Neural crest cell (in vitro differentiated cells): ENCODE data around the gene RBM43. TPM values are rescaled to one million over a fixed set of nuclear protein-coding genes. Genes with fewer than 3 reads are reported as not detected.

Experiments used
- DNase-seq: peaks from one replicate; pipeline ENCODE4 v3.0.0; 2021; ENCODE audit warnings: low read depth, mixed read lengths, low spot score
- H3K27ac Mint-ChIP-seq: one replicate; pipeline ENCODE4 v1.8.0; 2021; ENCODE audit warnings: mild to moderate bottlenecking, mixed read lengths; ENCODE audit not compliant: unreplicated experiment
- H3K27me3 Mint-ChIP-seq: 2 replicates; pipeline ENCODE4 v1.8.0; 2021; ENCODE audit warnings: low read depth, mild to moderate bottlenecking, mixed read lengths
- H3K36me3 Mint-ChIP-seq: 2 replicates; pipeline ENCODE4 v1.8.0; 2021; ENCODE audit warnings: low read depth, mild to moderate bottlenecking, mixed read lengths
- H3K4me1 Mint-ChIP-seq: 2 replicates; pipeline ENCODE4 v1.8.0; 2021; ENCODE audit warnings: mixed read lengths
- H3K4me3 Mint-ChIP-seq: one replicate; pipeline ENCODE4 v1.8.0; 2021; ENCODE audit warnings: mild to moderate bottlenecking, mixed read lengths
- H3K9me3 Mint-ChIP-seq: 2 replicates; pipeline ENCODE4 v1.8.0; 2021; ENCODE audit warnings: mixed read lengths
- total RNA-seq: library from RNA; stranded (reverse); gene quantifications from 2 replicates; pipeline ENCODE4 v1.2.1, GENCODE V29; 2021
- TF ChIP-seq, protein P1 (sequence below): fragments of 200-600 bp; sonication (generic); conservative IDR thresholded peaks from 2 replicates; pipeline ENCODE4 v1.5.0; 2021; ENCODE audit warnings: antibody characterized with exemption, mild to moderate bottlenecking

RBM43 gene
- total RNA-seq, 1 donor from 2014 or later, result 8.1 TPM

DNA sequence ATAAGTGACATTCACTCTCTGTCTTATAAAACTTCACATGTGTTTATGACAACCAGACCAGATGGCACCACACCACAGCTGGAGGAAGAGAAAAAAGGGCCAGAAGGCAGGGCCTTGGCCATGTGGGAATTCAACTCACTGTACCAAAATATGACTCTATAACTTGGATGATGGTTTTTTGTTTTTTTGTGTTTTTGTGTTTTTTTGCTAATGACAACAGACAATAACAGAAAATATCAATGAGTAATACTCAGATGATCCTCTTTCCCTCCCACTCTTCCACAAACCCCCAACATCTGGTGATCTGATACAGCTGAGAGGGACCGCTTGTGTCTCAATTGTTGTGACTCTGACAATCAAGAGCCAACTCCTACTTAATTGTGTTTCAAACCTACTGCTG, 15.4 kb upstream of the RBM43 start:
- H3K9me3 Mint-ChIP-seq, result peaks cover 3% of the 10 kb centered on the region
- no peak for DNase-seq
- no peak overlapping the region for H3K27ac Mint-ChIP-seq
- no peaks in the 10 kb centered on the region for H3K27me3 Mint-ChIP-seq
- TF ChIP-seq, protein P1, sequence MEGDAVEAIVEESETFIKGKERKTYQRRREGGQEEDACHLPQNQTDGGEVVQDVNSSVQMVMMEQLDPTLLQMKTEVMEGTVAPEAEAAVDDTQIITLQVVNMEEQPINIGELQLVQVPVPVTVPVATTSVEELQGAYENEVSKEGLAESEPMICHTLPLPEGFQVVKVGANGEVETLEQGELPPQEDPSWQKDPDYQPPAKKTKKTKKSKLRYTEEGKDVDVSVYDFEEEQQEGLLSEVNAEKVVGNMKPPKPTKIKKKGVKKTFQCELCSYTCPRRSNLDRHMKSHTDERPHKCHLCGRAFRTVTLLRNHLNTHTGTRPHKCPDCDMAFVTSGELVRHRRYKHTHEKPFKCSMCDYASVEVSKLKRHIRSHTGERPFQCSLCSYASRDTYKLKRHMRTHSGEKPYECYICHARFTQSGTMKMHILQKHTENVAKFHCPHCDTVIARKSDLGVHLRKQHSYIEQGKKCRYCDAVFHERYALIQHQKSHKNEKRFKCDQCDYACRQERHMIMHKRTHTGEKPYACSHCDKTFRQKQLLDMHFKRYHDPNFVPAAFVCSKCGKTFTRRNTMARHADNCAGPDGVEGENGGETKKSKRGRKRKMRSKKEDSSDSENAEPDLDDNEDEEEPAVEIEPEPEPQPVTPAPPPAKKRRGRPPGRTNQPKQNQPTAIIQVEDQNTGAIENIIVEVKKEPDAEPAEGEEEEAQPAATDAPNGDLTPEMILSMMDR, result no peak
- H3K4me3 Mint-ChIP-seq, result no peak overlapping the region
- no peaks in the 10 kb centered on the region for H3K36me3 Mint-ChIP-seq
- H3K4me1 Mint-ChIP-seq, result no peaks in the 10 kb centered on the region

DNA sequence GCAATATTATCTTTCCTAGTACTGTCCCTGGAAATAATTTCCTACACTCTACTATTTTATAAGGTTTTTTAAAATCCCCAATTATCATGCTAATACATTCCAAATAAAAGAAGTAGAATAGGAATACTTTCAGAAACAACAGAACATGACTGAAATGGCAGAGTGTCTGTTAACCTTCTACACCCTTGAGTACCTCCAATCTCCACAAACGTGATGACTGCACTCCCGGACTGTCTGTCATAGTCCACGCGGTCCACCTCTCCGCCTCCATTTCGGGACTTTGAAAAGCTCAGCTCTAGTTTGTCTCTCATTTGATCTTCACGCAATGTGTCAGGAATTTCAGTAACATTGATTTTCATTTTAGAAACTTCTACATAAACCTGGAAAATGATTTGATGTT, 13.6 kb upstream of the RBM43 start:
- Mint-ChIP-seq H3K27ac (no peak overlapping the region), H3K27me3 (no peaks in the 10 kb centered on the region), H3K4me1 (peaks cover 4% of the 10 kb centered on the region), H3K4me3 (no peak overlapping the region), H3K9me3 (peaks cover 3% of the 10 kb centered on the region), H3K36me3 (no peaks in the 10 kb centered on the region)
- TF ChIP-seq, protein P1, result no peak
- DNase-seq, result no peak

DNA sequence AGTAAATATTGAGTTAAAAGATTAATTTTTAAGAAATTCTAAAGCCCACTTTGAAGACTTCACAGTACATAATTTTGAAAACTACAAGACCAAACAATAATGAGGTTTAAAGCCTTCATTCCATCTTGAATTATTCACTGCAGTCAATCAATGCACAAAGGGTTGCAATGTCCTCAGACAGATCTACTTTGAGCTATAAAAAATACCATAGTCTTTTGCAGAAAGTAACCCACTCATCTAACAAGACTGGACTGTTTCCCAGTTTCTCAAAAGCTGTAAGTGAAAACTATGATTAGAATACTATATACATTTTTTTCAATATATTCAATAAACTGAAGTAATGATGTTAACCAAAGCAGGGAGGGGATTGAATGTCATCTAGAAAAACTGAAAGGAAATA, 10.2 kb upstream of the RBM43 start:
- Mint-ChIP-seq H3K4me3 (no peak overlapping the region), H3K36me3 (no peaks in the 10 kb centered on the region), H3K27me3 (no peaks in the 10 kb centered on the region), H3K27ac (no peak overlapping the region), H3K4me1 (peaks cover 4% of the 10 kb centered on the region), H3K9me3 (peaks cover 8% of the 10 kb centered on the region)
- DNase-seq, result no peak
- TF ChIP-seq, protein P1, result no peak

DNA sequence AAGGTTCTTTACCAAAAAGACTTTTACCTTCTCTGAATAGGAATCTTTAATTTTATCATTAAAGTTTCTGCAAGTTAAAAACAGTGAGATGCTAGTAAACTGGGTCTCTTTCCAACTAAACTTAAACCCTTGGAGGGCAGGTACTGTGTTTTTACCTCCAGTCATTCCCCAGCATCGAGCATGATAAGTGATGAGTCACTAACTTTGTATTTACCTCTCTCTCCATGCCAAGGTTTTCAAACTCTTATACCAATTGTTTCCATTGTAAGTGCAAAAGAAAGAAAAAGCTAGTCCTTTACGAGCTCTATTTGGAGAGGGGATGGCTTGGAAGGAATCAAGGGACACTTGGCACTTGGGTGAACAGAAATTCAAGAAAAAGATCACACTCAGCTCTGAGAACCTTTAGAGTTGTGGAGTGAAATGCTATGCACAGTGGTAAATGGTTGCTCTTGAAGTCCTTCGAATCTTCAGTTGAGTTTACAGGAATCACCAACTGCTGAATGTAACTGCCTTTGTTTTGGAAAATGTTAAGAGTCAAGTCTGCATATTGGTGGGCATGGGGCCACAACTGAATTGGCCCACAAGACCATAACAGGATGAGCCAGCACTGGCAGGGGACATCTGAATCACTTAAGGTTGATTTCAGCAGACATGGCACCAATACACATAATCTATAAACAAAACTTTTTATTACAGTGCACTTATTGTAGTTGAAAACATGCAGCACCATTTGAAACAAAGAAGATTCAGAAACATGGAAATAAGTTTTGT, 8.3 kb upstream of the RBM43 start:
- Mint-ChIP-seq H3K4me1 (peaks cover 4% of the 10 kb centered on the region), H3K27me3 (no peaks in the 10 kb centered on the region), H3K9me3 (peaks cover 8% of the 10 kb centered on the region), H3K36me3 (no peaks in the 10 kb centered on the region), H3K27ac (no peak overlapping the region), H3K4me3 (no peak overlapping the region)
- DNase-seq, result no peak
- TF ChIP-seq, protein P1, result no peak

DNA sequence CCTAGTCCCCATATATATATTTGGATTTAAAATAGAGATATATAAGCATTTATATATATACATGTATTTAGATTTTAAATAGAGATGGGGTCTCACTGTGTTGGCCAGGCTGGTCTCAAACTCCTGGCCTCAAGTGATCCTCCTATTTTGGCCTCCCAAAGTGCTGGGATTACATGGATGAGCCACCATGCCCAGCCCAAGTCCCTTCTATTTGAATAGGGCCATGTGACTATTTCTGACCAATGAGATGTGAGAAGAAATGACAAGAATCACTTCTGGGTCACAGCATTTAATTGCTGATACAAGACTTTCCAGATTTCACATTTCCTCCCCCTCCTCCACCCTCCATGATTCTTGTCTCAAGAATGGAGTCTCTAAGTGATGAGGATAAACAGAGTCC, 6.4 kb upstream of the RBM43 start:
- Mint-ChIP-seq H3K27me3 (no peaks in the 10 kb centered on the region), H3K4me3 (no peak overlapping the region), H3K36me3 (peaks cover 3% of the 10 kb centered on the region), H3K4me1 (peaks cover 8% of the 10 kb centered on the region), H3K27ac (no peak overlapping the region), H3K9me3 (peaks cover 8% of the 10 kb centered on the region)
- TF ChIP-seq, protein P1, result no peak
- no peak for DNase-seq
